Kasumi-1 (cell line): ENCODE data around the gene CELF1.

Source experiments
- DNase-seq, 2 experiments: peaks; one replicate each; lab custom pipeline; 2025; lab: John Stamatoyannopoulos, UW

CELF1 gene

DNA sequence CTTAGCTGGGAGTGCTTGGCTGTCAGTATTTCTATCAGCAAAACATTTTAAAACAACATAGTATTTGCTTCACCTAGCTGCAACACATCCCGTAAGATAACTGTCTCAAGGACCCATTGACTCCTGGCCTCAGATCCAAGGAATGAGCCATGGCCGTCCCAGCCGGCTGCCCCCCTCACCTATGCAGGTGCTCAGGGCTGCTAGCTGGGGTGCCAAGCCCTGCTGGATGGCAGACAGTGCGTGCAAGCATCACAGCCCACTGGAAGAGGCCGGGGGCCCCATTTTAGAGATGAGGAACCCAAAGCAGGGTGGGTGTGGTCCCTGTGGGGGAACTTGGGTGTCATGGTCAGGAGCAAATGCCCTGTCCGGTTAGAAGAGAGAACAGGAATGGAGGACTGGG, 135.2 kb downstream of the CELF1 start:
- no peak for DNase-seq

DNA sequence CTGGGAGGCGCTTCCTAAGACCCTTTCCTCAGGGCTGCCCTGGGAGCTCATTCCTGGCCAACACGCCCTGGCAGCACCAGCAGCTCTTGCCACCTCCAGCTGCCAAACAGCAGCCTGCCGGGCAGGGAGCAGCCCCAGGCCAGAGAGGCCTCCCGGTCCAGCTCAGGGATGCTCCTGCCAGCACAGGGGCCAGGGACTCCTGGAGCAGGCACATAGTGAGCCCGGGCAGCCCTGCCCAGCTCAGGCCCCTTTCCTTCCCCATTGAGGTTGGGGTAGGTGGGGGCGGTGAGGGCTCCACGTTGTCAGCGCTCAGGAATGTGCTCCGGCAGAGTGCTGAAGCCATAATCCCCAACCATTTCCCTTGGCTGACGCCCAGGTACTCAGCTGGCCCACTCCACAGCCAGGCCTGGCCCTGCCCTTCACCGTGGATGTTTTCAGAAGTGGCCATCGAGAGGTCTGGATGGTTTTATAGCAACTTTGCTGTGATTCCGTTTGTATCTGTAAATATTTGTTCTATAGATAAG, 136.9 kb downstream of the CELF1 start:
- no peak for DNase-seq
